ENCODE measurements around the gene NR4A2.
"Not testable (repeated sequence)": the region's sequence is repeated elsewhere in the genome, so short reads cannot be mapped to it uniquely, and the experiment has no call there.

NR4A2 gene

GRCh38 chr2:156322051-156322685, 10.4 kb downstream of the NR4A2 start:
- no peak for FAIRE-seq
- no peak for DNase-seq (ENCODE audit: low spot score)

- no peak for FAIRE-seq
- no peak for DNase-seq (ENCODE audit: low spot score)
These were observed 11.1 kb downstream of the NR4A2 start for GRCh38 chr2:156321243-156321904.

- FAIRE-seq (no peak), DNase-seq (ENCODE audit: low spot score) (no peak)
These were observed 11.9 kb downstream of the NR4A2 start for GRCh38 chr2:156320486-156321098.

- no peak for FAIRE-seq
- DNase-seq (ENCODE audit: low spot score): no peak
These were observed 12.6 kb downstream of the NR4A2 start for GRCh38 chr2:156319811-156320485.

GRCh38 chr2:156317631-156318030, 14.9 kb downstream of the NR4A2 start:
- DNase-seq (ENCODE audit: low spot score): no peak

GRCh38 chr2:156311976-156312375, 20.5 kb downstream of the NR4A2 start:
- FAIRE-seq (no peak), DNase-seq (ENCODE audit: low spot score) (no peak)

More at GRCh38 chr2:156317631-156318030, 14.9 kb downstream of the NR4A2 start:
- FAIRE-seq: no peak

- no peak for FAIRE-seq
- no peak for DNase-seq (ENCODE audit: low spot score)
These were observed 21.7 kb downstream of the NR4A2 start for GRCh38 chr2:156310773-156311172.

GRCh38 chr2:156309917-156310316, 22.6 kb downstream of the NR4A2 start:
- FAIRE-seq (no peak), DNase-seq (ENCODE audit: low spot score) (no peak)

- FAIRE-seq (no peak), DNase-seq (ENCODE audit: low spot score) (no peak)
These were observed 23.4 kb downstream of the NR4A2 start for GRCh38 chr2:156309167-156309566.

GRCh38 chr2:156306821-156307220, 25.7 kb downstream of the NR4A2 start:
- DNase-seq (ENCODE audit: low spot score) (no peak), FAIRE-seq (no peak)

GRCh38 chr2:156305121-156305520, 27.4 kb downstream of the NR4A2 start:
- FAIRE-seq (no peak), DNase-seq (ENCODE audit: low spot score) (no peak)

GRCh38 chr2:156300337-156300736, 32.2 kb downstream of the NR4A2 start:
- DNase-seq (ENCODE audit: low spot score): no peak
- FAIRE-seq: no peak

GRCh38 chr2:156294945-156295580, 37.5 kb downstream of the NR4A2 start:
- DNase-seq (ENCODE audit: low spot score): no peak
- FAIRE-seq: no peak

- FAIRE-seq; DNase-seq (ENCODE audit: low spot score): not testable (repeated sequence)
These were observed 39.1 kb downstream of the NR4A2 start for GRCh38 chr2:156293382-156293781.

- FAIRE-seq (no peak), DNase-seq (ENCODE audit: low spot score) (no peak)
These were observed 52.9 kb downstream of the NR4A2 start for GRCh38 chr2:156279446-156280150.

Measured in urothelium cell line (cell line).